Mesendoderm (in vitro differentiated cells): ENCODE measurements around the gene PHF13.
"Not testable (repeated sequence)": the region's sequence is repeated elsewhere in the genome, so short reads cannot be mapped to it uniquely, and the experiment has no call there.

Experiments
- DNase-seq: peaks from one replicate; pipeline ENCODE4 v3.0.0; 2013
- H2AK5ac ChIP-seq: 2 replicates; pipeline ENCODE4 v1.6.1; 2013; ENCODE audit warnings: low read length, inconsistent platforms
- H2BK120ac ChIP-seq: 2 replicates; pipeline ENCODE4 v1.6.1; 2013; ENCODE audit warnings: low read depth, mild to moderate bottlenecking, low read length, moderate library complexity, mixed read lengths
- H2BK15ac ChIP-seq: replicated peaks from 2 replicates; pipeline ENCODE4 v1.6.1; 2013; ENCODE audit warnings: low read depth, mild to moderate bottlenecking, moderate library complexity
- H2BK5ac ChIP-seq: 2 replicates; pipeline ENCODE4 v1.6.1; 2013; ENCODE audit warnings: low read length, inconsistent platforms
- H3K18ac ChIP-seq: 2 replicates; pipeline ENCODE4 v1.6.1; 2013; ENCODE audit warnings: mild to moderate bottlenecking, low read length, mixed read lengths
- H3K23ac ChIP-seq: one replicate; pipeline ENCODE4 v1.6.1; 2013; ENCODE audit warnings: low read length
- H3K27ac ChIP-seq: 2 replicates; pipeline ENCODE4 v1.5.1; 2013; ENCODE audit warnings: low read depth, mild to moderate bottlenecking, inconsistent platforms, low read length, moderate library complexity
- H3K27me3 ChIP-seq: 2 replicates; pipeline ENCODE4 v1.6.1; 2013; ENCODE audit warnings: low read length, control low read depth, mild to moderate bottlenecking, inconsistent platforms; ENCODE audit not compliant: insufficient read depth, poor library complexity
- H3K36me3 ChIP-seq: 2 replicates; pipeline ENCODE4 v1.6.1; 2013; ENCODE audit warnings: low read length, inconsistent platforms; ENCODE audit not compliant: control insufficient read depth, insufficient read depth
- H3K4ac ChIP-seq: one replicate; pipeline ENCODE4 v1.6.1; 2013; ENCODE audit warnings: low read depth, mild to moderate bottlenecking, low read length, moderate library complexity
- H3K4me1 ChIP-seq: 2 replicates; pipeline ENCODE4 v1.6.1; 2013; ENCODE audit warnings: low read depth, low read length, inconsistent platforms; ENCODE audit not compliant: control insufficient read depth
- H3K4me2 ChIP-seq: 2 replicates; pipeline ENCODE4 v1.6.1; 2013; ENCODE audit warnings: low read length
- H3K4me3 ChIP-seq: 2 replicates; pipeline ENCODE4 v1.5.1; 2013; ENCODE audit warnings: mild to moderate bottlenecking, low read length
- H3K56ac ChIP-seq: one replicate; pipeline ENCODE4 v1.6.1; 2013; ENCODE audit warnings: low read length
- H3K79me1 ChIP-seq: 2 replicates; pipeline ENCODE4 v1.6.1; 2013; ENCODE audit warnings: low read length, inconsistent platforms
- H3K79me2 ChIP-seq: 2 replicates; pipeline ENCODE4 v1.6.1; 2013; ENCODE audit warnings: mild to moderate bottlenecking, low read length; ENCODE audit not compliant: control insufficient read depth, insufficient read depth
- H3K9ac ChIP-seq: 2 replicates; pipeline ENCODE4 v1.6.1; 2013; ENCODE audit warnings: low read length, inconsistent platforms
- H4K5ac ChIP-seq: one replicate; pipeline ENCODE4 v1.6.1; 2013; ENCODE audit warnings: low read length
- H4K8ac ChIP-seq: one replicate; pipeline ENCODE4 v1.6.1; 2013; ENCODE audit warnings: low read depth, mild to moderate bottlenecking, control low read depth, low read length, moderate library complexity
- WGBS: extraction: QIAGEN DNeasy Blood & Tissue Kit; methylation state at CpG from one replicate; pipeline ENCODE4 v1.1.7; 2013; ENCODE audit warnings: low lambda C conversion rate, missing lambda C conversion rate; ENCODE audit not compliant: insufficient coverage; ENCODE audit errors: extremely low coverage; 5-methylcytosine and 5-hydroxymethylcytosine counted together

The PHF13 gene

DNA sequence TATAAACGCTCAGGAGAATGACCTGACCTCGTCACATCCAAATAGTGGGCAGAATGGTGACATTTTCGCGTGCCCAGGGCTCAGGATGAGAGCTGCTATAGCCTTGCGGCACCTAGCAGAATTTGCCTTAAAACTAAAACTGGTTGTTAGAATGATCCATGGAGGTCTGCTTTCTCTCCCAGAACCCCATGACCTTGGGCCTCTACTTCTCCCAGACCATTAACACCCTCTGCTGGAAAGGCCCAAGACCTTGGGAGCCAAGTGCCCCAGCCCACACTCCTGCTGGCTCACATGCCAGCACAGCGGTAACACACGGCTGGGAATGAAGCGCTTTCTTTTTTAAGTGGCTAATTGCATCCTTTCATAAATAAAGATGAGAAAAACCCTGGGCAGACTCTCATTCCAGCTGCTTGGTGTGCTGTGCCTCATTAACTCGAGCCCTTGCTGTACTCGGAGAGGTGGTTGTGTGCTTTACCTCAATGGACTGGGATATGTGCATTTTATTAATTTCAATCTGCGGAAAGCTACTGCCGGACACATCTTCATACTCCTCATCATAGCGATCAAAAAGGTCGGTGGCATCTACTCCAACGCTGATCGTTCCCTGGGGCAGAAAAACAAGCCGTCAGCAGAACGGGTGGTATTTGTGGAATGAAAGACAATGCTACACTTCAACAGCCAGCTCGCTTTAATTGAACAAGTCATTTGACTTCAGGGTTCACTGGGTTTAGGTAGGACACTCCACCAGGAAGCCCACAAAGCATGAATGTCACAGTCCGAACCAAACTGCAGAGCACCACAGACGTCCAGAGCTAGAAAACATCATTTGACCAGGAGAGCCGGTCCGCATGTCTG lies 40.1 kb downstream of the PHF13 start:
- no peak overlapping the region for H3K4ac ChIP-seq
- H3K27me3 ChIP-seq: no peaks in the 10 kb centered on the region
- H3K27ac ChIP-seq: no peak overlapping the region
- no peak overlapping the region for H4K5ac ChIP-seq
- H3K23ac ChIP-seq: no peak overlapping the region
- WGBS: no CpG with 5 or more reads among the region's 23 CpGs
- H2AK5ac ChIP-seq: no peak overlapping the region
- no peak overlapping the region for H2BK120ac ChIP-seq
- no peak overlapping the region for H2BK5ac ChIP-seq
- peaks cover 7% of the 10 kb centered on the region for H3K36me3 ChIP-seq
- no peak overlapping the region for H3K18ac ChIP-seq
- H2BK15ac ChIP-seq: no peak overlapping the region
- no peak overlapping the region for H3K4me3 ChIP-seq
- DNase-seq: no peak
- no peaks in the 10 kb centered on the region for H3K4me1 ChIP-seq
- H4K8ac ChIP-seq: no peak overlapping the region
- H3K9ac ChIP-seq: no peak overlapping the region
- no peaks in the 10 kb centered on the region for H3K79me2 ChIP-seq
- H3K56ac ChIP-seq: no peak overlapping the region
- H3K79me1 ChIP-seq: peaks cover 2% of the 10 kb centered on the region
- H3K4me2 ChIP-seq: no peak overlapping the region

DNA sequence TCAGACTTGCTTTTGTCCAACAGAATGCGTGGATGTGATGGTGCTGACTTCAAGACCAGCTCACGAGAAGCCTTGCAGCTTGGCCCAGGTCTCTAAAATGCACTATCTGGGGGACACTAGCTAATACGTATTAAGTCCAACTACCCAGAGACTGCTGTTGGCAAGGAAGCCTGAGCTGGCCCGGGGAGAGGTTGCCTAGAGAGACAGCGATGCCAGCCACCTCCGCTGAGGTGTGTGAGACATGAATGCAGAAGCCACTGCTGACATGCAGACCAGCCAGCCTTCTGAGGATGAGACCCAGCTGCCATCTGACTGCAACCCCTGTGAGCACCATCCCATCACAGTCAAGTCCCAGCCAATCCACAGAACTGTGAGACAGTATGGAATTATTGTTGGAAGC lies 43.6 kb downstream of the PHF13 start:
- Histone ChIP-seq H3K27me3 (no peaks in the 10 kb centered on the region), H3K79me2 (no peaks in the 10 kb centered on the region), H2AK5ac (no peak overlapping the region), H4K5ac (no peak overlapping the region), H3K56ac (no peak overlapping the region), H3K4me3 (no peak overlapping the region), H3K36me3 (peaks cover 3% of the 10 kb centered on the region), H3K27ac (no peak overlapping the region), H3K9ac (no peak overlapping the region), H3K23ac (no peak overlapping the region), H3K79me1 (peaks cover 5% of the 10 kb centered on the region), H4K8ac (no peak overlapping the region), H3K18ac (no peak overlapping the region), H3K4ac (no peak overlapping the region), H3K4me1 (no peaks in the 10 kb centered on the region), H2BK5ac (no peak overlapping the region), H2BK120ac (no peak overlapping the region), H3K4me2 (no peak overlapping the region), H2BK15ac (no peak overlapping the region)
- no CpG with 5 or more reads among the region's 6 CpGs for WGBS
- no peak for DNase-seq

DNA sequence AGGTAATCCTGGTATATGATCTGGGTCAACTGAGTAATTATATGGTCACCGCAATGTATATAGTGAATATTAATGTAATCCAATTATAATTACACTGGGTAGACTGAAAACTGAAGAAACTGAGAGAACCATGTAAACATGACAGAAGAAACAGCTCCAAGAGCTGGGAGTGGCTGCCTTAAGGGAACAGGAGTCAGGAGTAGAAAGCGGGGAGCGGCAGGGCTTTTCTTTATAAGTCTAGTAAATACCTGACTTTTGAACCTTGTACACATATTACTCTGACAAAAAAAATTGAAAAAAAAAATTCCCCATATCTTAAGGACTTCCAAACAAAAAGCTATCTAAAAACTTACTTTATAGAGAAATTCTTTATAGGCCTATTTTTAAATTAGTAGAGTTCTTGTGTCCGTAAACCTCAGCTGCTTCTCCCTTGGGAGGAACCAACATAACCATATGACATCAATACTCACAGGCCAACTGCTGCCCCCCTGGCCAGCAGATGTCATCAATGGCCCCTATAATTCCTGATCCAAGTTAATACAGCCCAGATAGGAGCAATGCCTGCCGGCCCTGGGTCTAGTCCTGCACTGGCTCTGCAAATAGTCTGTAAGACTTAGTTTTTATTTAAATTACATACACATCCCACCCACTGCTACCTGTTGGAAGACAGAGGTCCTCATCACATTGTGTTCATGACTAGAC lies 45.0 kb downstream of the PHF13 start:
- no peak overlapping the region for H3K9ac ChIP-seq
- H3K79me2 ChIP-seq: no peaks in the 10 kb centered on the region
- H3K23ac ChIP-seq: no peak overlapping the region
- no peak overlapping the region for H2BK5ac ChIP-seq
- H3K4me2 ChIP-seq: no peak overlapping the region
- H3K79me1 ChIP-seq: peaks cover 5% of the 10 kb centered on the region
- H3K27me3 ChIP-seq: no peaks in the 10 kb centered on the region
- H3K27ac ChIP-seq: no peak overlapping the region
- H4K8ac ChIP-seq: no peak overlapping the region
- no peak overlapping the region for H3K4ac ChIP-seq
- no peak for DNase-seq
- no peak overlapping the region for H3K56ac ChIP-seq
- H3K4me3 ChIP-seq: no peak overlapping the region
- no peak overlapping the region for H2AK5ac ChIP-seq
- H4K5ac ChIP-seq: no peak overlapping the region
- no peak overlapping the region for H2BK120ac ChIP-seq
- no peaks in the 10 kb centered on the region for H3K4me1 ChIP-seq
- WGBS: no CpG with 5 or more reads among the region's 5 CpGs
- H3K36me3 ChIP-seq: peaks cover 3% of the 10 kb centered on the region
- H3K18ac ChIP-seq: no peak overlapping the region
- H2BK15ac ChIP-seq: no peak overlapping the region

DNA sequence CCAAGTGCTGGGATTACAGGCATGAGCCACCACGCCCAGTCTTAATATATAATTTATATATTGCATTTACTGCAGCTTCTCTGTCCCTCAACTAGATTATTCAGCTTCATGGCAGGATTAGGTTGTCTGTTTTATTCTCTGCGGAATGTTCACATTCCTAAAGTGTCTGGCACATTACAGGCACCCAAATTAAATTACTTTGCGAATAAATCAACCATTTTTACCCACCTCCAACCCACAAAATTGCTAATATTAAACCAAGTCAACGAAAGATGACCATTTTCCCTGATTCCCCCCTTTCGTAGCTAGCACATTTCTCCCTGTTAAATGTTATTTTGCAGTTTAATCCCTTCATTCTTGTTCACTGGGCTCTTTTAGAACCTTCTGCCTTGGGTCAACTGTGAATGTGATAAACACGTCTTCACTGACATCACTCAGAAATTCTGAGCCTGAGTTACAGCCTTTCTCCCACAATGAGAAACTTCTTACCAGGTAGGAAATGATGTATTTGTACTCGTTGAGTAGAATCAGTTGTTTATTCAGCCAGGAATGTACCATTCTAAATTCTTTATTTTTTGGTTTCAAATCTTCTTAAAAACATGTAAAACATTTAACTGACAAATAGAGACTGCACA lies 47.0 kb downstream of the PHF13 start:
- Histone ChIP-seq H3K79me1 (peaks cover 8% of the 10 kb centered on the region), H3K36me3 (no peaks in the 10 kb centered on the region), H3K23ac (no peak overlapping the region), H2BK15ac (no peak overlapping the region), H4K5ac (no peak overlapping the region), H3K4me2 (no peak overlapping the region), H3K27ac (no peak overlapping the region), H3K4ac (no peak overlapping the region), H3K9ac (no peak overlapping the region), H3K4me1 (no peaks in the 10 kb centered on the region), H2AK5ac (no peak overlapping the region), H3K79me2 (no peaks in the 10 kb centered on the region), H2BK120ac (no peak overlapping the region), H3K18ac (no peak overlapping the region), H2BK5ac (no peak overlapping the region), H3K56ac (no peak overlapping the region), H4K8ac (no peak overlapping the region), H3K4me3 (no peak overlapping the region), H3K27me3 (no peaks in the 10 kb centered on the region)
- DNase-seq: no peak
- WGBS: 100% methylated on average over 2 of the region's 7 CpGs

DNA sequence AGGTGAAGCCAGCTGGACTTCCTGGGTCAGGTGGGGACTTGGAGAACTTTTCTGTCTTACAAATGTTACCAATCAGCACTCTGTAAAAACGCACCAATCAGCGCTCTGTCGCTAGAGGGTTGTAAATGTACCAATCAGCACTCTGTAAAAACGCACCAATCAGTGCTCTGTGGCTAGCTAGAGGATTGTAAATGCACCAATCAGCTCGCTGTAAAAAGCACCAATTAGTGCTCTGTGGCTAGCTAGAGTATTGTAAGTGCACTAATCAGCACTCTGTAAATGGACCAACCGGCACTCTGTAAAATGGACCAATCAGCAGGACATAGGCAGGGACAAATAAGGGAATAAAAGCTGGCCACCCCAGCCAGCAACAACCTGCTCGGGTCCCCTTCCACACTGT lies 48.9 kb downstream of the PHF13 start:
- H3K36me3 ChIP-seq, H4K8ac ChIP-seq, H3K9ac ChIP-seq, H3K23ac ChIP-seq, H4K5ac ChIP-seq, H2BK120ac ChIP-seq, H3K4me3 ChIP-seq, H2AK5ac ChIP-seq, H3K79me2 ChIP-seq, H3K27ac ChIP-seq, H3K18ac ChIP-seq, H2BK5ac ChIP-seq, H3K4me2 ChIP-seq, H3K79me1 ChIP-seq, H3K4ac ChIP-seq, H2BK15ac ChIP-seq, H3K56ac ChIP-seq, H3K4me1 ChIP-seq, H3K27me3 ChIP-seq: not testable (repeated sequence)
- no CpG with 5 or more reads among the region's 7 CpGs for WGBS
- peak; percentile 16 for DNase-seq
